ENCODE results near the gene H2AZ1. TPM values are rescaled to one million over a fixed set of nuclear protein-coding genes. Genes with fewer than 3 reads are reported as not detected.

H2AZ1 gene
- total RNA-seq, 1 experiment from 2014 or later: 457 TPM

DNA sequence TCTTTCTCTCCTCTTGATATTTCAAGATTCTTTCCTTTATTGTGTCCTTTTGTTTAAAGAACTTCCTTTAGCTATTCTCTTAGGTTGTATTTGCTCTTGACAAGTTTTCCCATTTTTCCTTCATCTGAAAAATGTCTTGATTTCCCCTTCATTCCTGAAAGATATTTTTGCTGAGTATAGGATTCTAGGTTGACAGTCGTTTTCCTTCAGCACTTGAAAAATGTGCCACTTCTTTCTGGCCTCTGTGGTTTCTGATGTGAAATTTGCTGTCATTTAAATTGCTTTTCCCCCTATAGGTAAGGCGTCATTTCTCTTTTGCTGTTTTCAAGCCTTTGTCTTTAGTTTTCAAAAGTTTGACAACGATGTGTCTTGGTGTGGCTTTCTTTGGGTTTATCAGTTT is 32.5 kb downstream of the H2AZ1 start:
- TF ChIP-seq, protein P1, sequence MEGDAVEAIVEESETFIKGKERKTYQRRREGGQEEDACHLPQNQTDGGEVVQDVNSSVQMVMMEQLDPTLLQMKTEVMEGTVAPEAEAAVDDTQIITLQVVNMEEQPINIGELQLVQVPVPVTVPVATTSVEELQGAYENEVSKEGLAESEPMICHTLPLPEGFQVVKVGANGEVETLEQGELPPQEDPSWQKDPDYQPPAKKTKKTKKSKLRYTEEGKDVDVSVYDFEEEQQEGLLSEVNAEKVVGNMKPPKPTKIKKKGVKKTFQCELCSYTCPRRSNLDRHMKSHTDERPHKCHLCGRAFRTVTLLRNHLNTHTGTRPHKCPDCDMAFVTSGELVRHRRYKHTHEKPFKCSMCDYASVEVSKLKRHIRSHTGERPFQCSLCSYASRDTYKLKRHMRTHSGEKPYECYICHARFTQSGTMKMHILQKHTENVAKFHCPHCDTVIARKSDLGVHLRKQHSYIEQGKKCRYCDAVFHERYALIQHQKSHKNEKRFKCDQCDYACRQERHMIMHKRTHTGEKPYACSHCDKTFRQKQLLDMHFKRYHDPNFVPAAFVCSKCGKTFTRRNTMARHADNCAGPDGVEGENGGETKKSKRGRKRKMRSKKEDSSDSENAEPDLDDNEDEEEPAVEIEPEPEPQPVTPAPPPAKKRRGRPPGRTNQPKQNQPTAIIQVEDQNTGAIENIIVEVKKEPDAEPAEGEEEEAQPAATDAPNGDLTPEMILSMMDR (IDR thresholded peaks at IDR 0.05; ENCODE audit: insufficient read depth in 1 of 2, low read depth in 1 of 2, low read length in 1 of 2, severe bottlenecking in 1 of 2, unreplicated experiment in 1 of 2): no peak
- ChIA-PET POLR2A (no interaction called here), CTCF (no interaction called here)
- Mint-ChIP-seq H3K36me3 (ENCODE audit: insufficient read depth, unreplicated experiment) (peaks cover 13% of the 10 kb centered on the region), H3K27ac (ENCODE audit: unreplicated experiment) (no peak overlapping the region), H3K4me3 (ENCODE audit: unreplicated experiment) (no peak overlapping the region), H3K4me1 (ENCODE audit: low read depth, unreplicated experiment) (no peaks in the 10 kb centered on the region), H3K9me3 (ENCODE audit: unreplicated experiment) (no peaks in the 10 kb centered on the region), H3K27me3 (ENCODE audit: insufficient read depth, unreplicated experiment) (no peaks in the 10 kb centered on the region)
- H3K36me3 ChIP-seq (ENCODE audit: control insufficient read depth, insufficient read depth, low read length): no peaks in the 10 kb centered on the region
- intact Hi-C loops (cut with micrococcal nuclease; ENCODE audit: unreplicated experiment): no loop called here
- no TSS peak for BruUV-seq (replicated peaks)
- H3K27me3 ChIP-seq (replicated peaks; ENCODE audit: control insufficient read depth, insufficient read depth, low read length): no peaks in the 10 kb centered on the region
- no peaks in the 10 kb centered on the region for H3K4me1 ChIP-seq
- no peaks in the 10 kb centered on the region for H3K9me3 ChIP-seq
- H3K4me3 ChIP-seq (ENCODE audit: low read depth, low read length): no peak overlapping the region
- DNase-seq: no peak

GRCh38 chr4:99915449-99915848 is 34.6 kb downstream of the H2AZ1 start:
- H3K4me1 Mint-ChIP-seq (ENCODE audit: low read depth, unreplicated experiment): no peaks in the 10 kb centered on the region
- DNase-seq: no peak
- H3K4me3 ChIP-seq (ENCODE audit: low read depth, low read length): no peak overlapping the region
- no TSS peak for BruUV-seq (replicated peaks)
- TF ChIP-seq, protein P1 (IDR thresholded peaks at IDR 0.05; ENCODE audit: insufficient read depth in 1 of 2, low read depth in 1 of 2, low read length in 1 of 2, severe bottlenecking in 1 of 2, unreplicated experiment in 1 of 2): no peak
- no peaks in the 10 kb centered on the region for H3K4me1 ChIP-seq
- H3K9me3 Mint-ChIP-seq (ENCODE audit: unreplicated experiment): no peaks in the 10 kb centered on the region
- H3K27me3 Mint-ChIP-seq (ENCODE audit: insufficient read depth, unreplicated experiment): no peaks in the 10 kb centered on the region
- POLR2A ChIA-PET: no interaction called here
- H3K27me3 ChIP-seq (replicated peaks; ENCODE audit: control insufficient read depth, insufficient read depth, low read length): no peaks in the 10 kb centered on the region
- no peaks in the 10 kb centered on the region for H3K36me3 ChIP-seq (ENCODE audit: control insufficient read depth, insufficient read depth, low read length)
- H3K36me3 Mint-ChIP-seq (ENCODE audit: insufficient read depth, unreplicated experiment): peaks cover 13% of the 10 kb centered on the region
- H3K4me3 Mint-ChIP-seq (ENCODE audit: unreplicated experiment): no peak overlapping the region
- H3K27ac Mint-ChIP-seq (ENCODE audit: unreplicated experiment): no peak overlapping the region
- H3K9me3 ChIP-seq: no peaks in the 10 kb centered on the region
- CTCF ChIA-PET: no interaction called here
- intact Hi-C loops (cut with micrococcal nuclease; ENCODE audit: unreplicated experiment): no loop called here

Other genes starting within 250 kb of the H2AZ1 start
- not detected in 2 replicates for gene DAPP1, start 133.4 kb downstream of the H2AZ1 start, total RNA-seq (2022)
- gene LAMTOR3, start 55.8 kb downstream of the H2AZ1 start, total RNA-seq (2022): 33.6 and 34.0 TPM in 2 replicates
- gene DNAJB14, start 3.7 kb downstream of the H2AZ1 start, total RNA-seq (2022): 32.7 and 37.3 TPM in 2 replicates
- 4.0 and 4.7 TPM in 2 replicates for gene DDIT4L, start 240.2 kb upstream of the H2AZ1 start, total RNA-seq (2022)

Measured in Caco-2 (cell line).